ENCODE data around the gene TMEM204.

- TF ChIP-seq CTCF (IDR thresholded peaks at IDR 0.05 in 4 of 5, conservative IDR thresholded peaks at IDR 0.05 in 1 of 5) (no peak), POLR2A (IDR thresholded peaks at IDR 0.05) (no peak)
Observed at GRCh38 chr16:1500465-1501150, 32.9 kb upstream of the TMEM204 start.
